SK-N-SH treated with all-trans-retinoic acid at 6 μM for 48 hours (cell line): ENCODE results near the gene MLKL.

Experiments
- ATAC-seq: fragments of 200-7000 bp; cut with Tn5 transposase; 3 replicates; pipeline ENCODE4 v1.9.1; 2020; ENCODE audit warnings: mild to moderate bottlenecking, moderate library complexity
- ARNTL ChIP-seq: fragments of 450-650 bp; formaldehyde crosslinking; IDR thresholded peaks from 2 replicates; pipeline ENCODE4 v1.5.0; 2020; ENCODE audit warnings: low read depth, mild to moderate bottlenecking, moderate library complexity, borderline replicate concordance
- BACH2 ChIP-seq: fragments of 250-450 bp; sonication (Bioruptor Pico); IDR thresholded peaks from 2 replicates; pipeline ENCODE4 v1.9.0; 2021; ENCODE audit warnings: mild to moderate bottlenecking, borderline replicate concordance
- CREB5 ChIP-seq: fragments of 250-450 bp; sonication (Bioruptor Pico); IDR thresholded peaks from 2 replicates; pipeline ENCODE4 v1.5.1; 2020; ENCODE audit warnings: low read depth, mild to moderate bottlenecking, moderate library complexity
- CSDC2 ChIP-seq: fragments of 250-450 bp; sonication (Bioruptor Pico); IDR thresholded peaks from 2 replicates; pipeline ENCODE4 v1.5.0; 2020; ENCODE audit warnings: mild to moderate bottlenecking, moderate library complexity
- CSRNP3 ChIP-seq: fragments of 250-450 bp; sonication (Bioruptor Pico); IDR thresholded peaks from 2 replicates; pipeline ENCODE4 v1.5.1; 2021; ENCODE audit warnings: mild to moderate bottlenecking, moderate library complexity
- GLIS3 ChIP-seq: fragments of 250-450 bp; sonication (Bioruptor Pico); IDR thresholded peaks from 2 replicates; pipeline ENCODE4 v1.5.0; 2020; ENCODE audit warnings: mild to moderate bottlenecking, moderate library complexity
- ISL1 ChIP-seq: fragments of 250-450 bp; sonication (Bioruptor Pico); IDR thresholded peaks from 2 replicates; pipeline ENCODE4 v2.1.2; 2022; ENCODE audit warnings: mild to moderate bottlenecking, moderate library complexity
- OSR1 ChIP-seq: fragments of 250-450 bp; sonication (Bioruptor Pico); IDR thresholded peaks from 2 replicates; pipeline ENCODE4 v1.8.0; 2022; ENCODE audit warnings: moderate library complexity, mild to moderate bottlenecking, inconsistent platforms
- PATZ1 ChIP-seq: fragments of 250-450 bp; sonication (Bioruptor Pico); IDR thresholded peaks from 2 replicates; pipeline ENCODE4 v1.8.0; 2020; ENCODE audit warnings: mild to moderate bottlenecking, moderate library complexity, borderline replicate concordance
- PPARA ChIP-seq: fragments of 250-450 bp; sonication (Bioruptor Pico); IDR thresholded peaks from 2 replicates; pipeline ENCODE4 v1.5.0; 2020; ENCODE audit warnings: mild to moderate bottlenecking, borderline replicate concordance
- RARB ChIP-seq: fragments of 250-450 bp; sonication (Bioruptor Pico); IDR thresholded peaks from 2 replicates; pipeline ENCODE4 v1.8.0; 2021; ENCODE audit warnings: mild to moderate bottlenecking, moderate library complexity
- SNAI2 ChIP-seq: fragments of 250-450 bp; sonication (Bioruptor Pico); IDR thresholded peaks from 2 replicates; pipeline ENCODE4 v1.5.0; 2020; ENCODE audit warnings: mild to moderate bottlenecking, moderate library complexity
- TCF4 ChIP-seq: fragments of 250-450 bp; sonication (Bioruptor Pico); IDR thresholded peaks from 2 replicates; pipeline ENCODE4 v1.8.0; 2021; ENCODE audit warnings: mild to moderate bottlenecking, moderate library complexity, borderline replicate concordance
- ZC3H10 ChIP-seq: fragments of 250-450 bp; sonication (Bioruptor Pico); IDR thresholded peaks from 2 replicates; pipeline ENCODE4 v1.5.1; 2021; ENCODE audit warnings: mild to moderate bottlenecking, moderate library complexity
- ZFP3 ChIP-seq: fragments of 250-450 bp; sonication (Bioruptor Pico); IDR thresholded peaks from 2 replicates; pipeline ENCODE4 v1.5.0; 2020; ENCODE audit warnings: mild to moderate bottlenecking, moderate library complexity
- ZFP30 ChIP-seq: fragments of 450-650 bp; formaldehyde crosslinking; IDR thresholded peaks from 2 replicates; pipeline ENCODE4 v1.5.0; 2022; ENCODE audit warnings: mild to moderate bottlenecking, moderate library complexity
- ZNF70 ChIP-seq: fragments of 450-650 bp; formaldehyde crosslinking; IDR thresholded peaks from 2 replicates; pipeline ENCODE4 v1.5.0; 2020; ENCODE audit warnings: mild to moderate bottlenecking, moderate library complexity
- ZNF8 ChIP-seq: fragments of 450-650 bp; formaldehyde crosslinking; IDR thresholded peaks from 2 replicates; pipeline ENCODE4 v1.5.0; 2020; ENCODE audit warnings: mild to moderate bottlenecking, moderate library complexity
- TF ChIP-seq, protein P1 (sequence below): fragments of 250-450 bp; sonication (Bioruptor Pico); IDR thresholded peaks from 2 replicates; pipeline ENCODE4 v1.5.0; 2020; ENCODE audit warnings: mild to moderate bottlenecking, moderate library complexity

Gene MLKL

DNA sequence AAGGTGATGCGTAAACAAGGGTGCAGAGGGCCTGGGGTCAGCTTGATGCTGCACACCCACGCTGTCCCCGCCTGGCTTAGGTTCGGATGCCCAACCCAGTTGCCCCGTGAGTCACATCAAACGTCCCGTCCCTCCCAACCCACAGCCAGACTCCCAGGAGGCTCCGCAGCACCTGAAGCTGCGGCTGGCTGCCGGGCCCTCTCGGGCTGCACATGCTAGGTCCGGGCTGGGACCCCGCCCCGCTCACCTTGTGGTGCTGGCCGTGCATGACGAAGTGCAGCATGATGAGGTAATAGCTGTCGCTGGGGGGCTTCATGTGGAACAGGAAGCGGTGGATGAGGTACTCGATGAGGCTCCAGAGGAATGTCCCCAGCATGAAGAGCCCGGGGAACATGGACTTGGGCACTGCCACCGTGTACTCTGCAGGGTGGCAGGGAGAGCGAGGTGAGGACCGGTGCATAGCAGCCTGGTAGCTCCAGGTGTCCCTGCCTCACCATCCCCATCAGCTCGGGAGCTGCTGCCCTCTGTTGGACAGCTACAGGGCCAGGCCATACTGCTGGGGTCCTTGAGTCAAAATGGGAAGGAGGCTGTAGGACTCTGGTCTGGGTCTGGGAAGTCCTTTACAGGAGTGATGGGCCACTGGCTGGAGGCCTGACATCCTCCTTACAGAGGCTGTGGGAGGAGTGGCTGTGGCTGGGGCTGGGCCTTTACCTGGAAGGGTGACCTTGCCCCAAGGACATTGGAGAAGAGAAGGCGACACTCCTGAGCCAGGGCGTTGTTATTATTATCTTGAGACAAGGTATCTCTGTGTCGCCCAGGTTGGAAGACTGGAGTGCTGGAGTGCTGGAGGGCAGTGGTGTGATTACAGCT is 18.3 kb upstream of the MLKL start:
- TF ChIP-seq ZFP3 (CRISPR knock-in tag): no peak
- no peak for TF ChIP-seq OSR1
- TF ChIP-seq CSDC2: no peak
- TF ChIP-seq, protein P1, sequence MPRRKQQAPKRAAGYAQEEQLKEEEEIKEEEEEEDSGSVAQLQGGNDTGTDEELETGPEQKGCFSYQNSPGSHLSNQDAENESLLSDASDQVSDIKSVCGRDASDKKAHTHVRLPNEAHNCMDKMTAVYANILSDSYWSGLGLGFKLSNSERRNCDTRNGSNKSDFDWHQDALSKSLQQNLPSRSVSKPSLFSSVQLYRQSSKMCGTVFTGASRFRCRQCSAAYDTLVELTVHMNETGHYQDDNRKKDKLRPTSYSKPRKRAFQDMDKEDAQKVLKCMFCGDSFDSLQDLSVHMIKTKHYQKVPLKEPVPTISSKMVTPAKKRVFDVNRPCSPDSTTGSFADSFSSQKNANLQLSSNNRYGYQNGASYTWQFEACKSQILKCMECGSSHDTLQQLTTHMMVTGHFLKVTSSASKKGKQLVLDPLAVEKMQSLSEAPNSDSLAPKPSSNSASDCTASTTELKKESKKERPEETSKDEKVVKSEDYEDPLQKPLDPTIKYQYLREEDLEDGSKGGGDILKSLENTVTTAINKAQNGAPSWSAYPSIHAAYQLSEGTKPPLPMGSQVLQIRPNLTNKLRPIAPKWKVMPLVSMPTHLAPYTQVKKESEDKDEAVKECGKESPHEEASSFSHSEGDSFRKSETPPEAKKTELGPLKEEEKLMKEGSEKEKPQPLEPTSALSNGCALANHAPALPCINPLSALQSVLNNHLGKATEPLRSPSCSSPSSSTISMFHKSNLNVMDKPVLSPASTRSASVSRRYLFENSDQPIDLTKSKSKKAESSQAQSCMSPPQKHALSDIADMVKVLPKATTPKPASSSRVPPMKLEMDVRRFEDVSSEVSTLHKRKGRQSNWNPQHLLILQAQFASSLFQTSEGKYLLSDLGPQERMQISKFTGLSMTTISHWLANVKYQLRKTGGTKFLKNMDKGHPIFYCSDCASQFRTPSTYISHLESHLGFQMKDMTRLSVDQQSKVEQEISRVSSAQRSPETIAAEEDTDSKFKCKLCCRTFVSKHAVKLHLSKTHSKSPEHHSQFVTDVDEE: no peak
- TF ChIP-seq BACH2: no peak
- TF ChIP-seq ARNTL (CRISPR knock-in tag): no peak
- TF ChIP-seq CSRNP3: no peak
- no peak for TF ChIP-seq CREB5 (CRISPR knock-in tag)
- no peak for TF ChIP-seq ZNF8 (CRISPR knock-in tag)
- TF ChIP-seq PATZ1 (CRISPR knock-in tag): no peak
- TF ChIP-seq ZC3H10: no peak
- TF ChIP-seq TCF4: no peak
- TF ChIP-seq SNAI2 (CRISPR knock-in tag): no peak
- no peak for TF ChIP-seq ZFP30
- no peak; the same call in 2 of the 3 replicates for ATAC-seq

DNA sequence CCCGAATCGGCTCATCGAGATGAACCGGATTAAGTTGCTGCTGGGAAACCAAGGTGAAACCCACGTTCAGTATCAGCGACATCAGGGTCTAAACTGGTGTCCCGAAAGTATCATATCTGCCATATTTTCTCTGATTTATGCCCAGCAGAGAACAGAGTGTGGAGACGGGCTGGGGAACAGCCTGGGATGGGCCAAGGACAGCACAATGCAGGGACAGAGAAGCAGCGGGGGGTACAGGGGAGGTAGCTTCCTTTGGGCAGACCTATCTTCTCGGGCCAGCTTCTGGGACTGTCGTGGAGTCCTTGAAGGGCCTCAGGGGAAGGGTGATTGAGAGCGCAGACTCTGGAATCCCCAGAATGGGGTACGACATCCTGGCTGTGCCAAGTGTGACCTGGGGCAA is 17.5 kb upstream of the MLKL start:
- TF ChIP-seq PPARA: no peak
- no peak for TF ChIP-seq ZNF70 (CRISPR knock-in tag)
- no peak for TF ChIP-seq CSDC2
- no peak for TF ChIP-seq RARB (CRISPR knock-in tag)
- no peak for TF ChIP-seq TCF4
- TF ChIP-seq ZFP3 (CRISPR knock-in tag): no peak
- no peak for TF ChIP-seq ISL1 (CRISPR knock-in tag)
- TF ChIP-seq CSRNP3: no peak
- TF ChIP-seq ZNF8 (CRISPR knock-in tag): no peak
- TF ChIP-seq, protein P1: no peak
- no peak for TF ChIP-seq GLIS3 (CRISPR knock-in tag)
- no peak for TF ChIP-seq PATZ1 (CRISPR knock-in tag)
- TF ChIP-seq, all 23 proteins: peak for 0
- no peak for ATAC-seq
